HG03196 (cell line): ENCODE data around the gene TMEM59L.
"Not testable (repeated sequence)": the region's sequence is repeated elsewhere in the genome, so short reads cannot be mapped to it uniquely, and the experiment has no call there.

Experiments used
- ATAC-seq: cut with Tn5 transposase; IDR thresholded peaks from one replicate; pipeline ENCODE4 v1.9.1; 2021; ENCODE audit not compliant: unreplicated experiment

The TMEM59L gene

DNA sequence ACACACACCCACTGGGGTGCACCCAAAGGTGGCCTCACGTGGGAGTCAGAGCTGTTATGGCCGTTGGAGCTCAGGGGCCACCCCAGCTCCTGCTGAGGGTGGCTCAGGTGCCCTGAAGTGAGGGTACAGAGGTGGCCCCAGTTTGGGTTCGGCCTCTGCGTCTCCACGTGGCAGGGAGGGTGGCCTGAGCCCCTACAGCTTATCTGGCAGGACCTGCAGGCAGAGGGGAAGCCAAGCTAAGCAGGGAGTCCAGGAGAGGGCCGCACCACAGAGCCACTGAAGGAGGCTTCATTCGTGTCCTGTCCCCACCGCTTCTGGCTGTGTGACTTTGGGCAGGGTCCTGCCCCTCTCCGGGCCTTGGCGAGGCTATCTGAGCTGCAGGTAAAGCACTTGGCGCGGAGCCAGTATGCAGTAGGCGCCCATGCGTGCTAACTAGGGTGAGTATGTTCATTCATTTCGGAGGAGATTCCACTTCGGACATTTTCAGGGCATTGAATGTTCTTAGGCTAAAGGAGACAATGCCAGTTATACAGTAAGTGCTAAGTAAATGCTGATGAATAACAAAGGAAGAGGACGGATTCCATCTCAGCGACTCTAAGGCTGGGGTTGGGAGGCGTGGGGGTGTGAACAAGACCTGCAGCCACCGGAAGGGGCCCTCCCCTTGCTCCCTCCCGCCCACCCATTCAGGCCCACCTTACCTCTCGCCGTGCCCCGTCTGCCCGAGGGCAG lies 19.1 kb upstream of the TMEM59L start:
- ATAC-seq = no peak

GRCh38 chr19:18594096-18594823 lies 18.4 kb upstream of the TMEM59L start:
- no peak for ATAC-seq

DNA sequence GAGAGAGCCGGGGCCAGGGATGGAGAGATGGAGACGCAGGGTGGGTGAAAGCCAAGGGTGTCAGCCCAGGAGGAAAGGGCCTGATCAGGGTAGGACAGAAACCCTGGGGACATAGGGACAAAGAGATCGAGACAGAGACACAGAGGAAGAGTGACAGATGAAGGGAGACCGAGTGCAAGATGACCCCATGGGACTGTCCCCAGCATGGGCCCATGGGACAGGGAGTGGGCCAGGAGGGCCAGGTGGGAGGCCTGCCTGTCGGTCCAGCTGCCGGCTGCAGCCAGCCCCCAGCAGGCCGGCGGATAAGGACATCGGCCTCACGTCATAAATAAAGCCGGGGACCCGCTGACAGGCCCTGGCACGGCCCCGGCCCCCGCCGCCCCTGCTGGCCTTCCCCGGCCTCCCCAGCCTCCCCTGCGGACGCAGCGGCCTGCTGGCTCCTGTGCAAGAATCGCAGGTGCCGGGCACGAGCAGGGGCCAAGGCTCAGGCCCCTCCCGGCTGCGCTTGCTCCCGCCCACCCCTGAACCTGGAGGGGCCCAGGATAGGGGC lies 17.8 kb upstream of the TMEM59L start:
- no peak for ATAC-seq

DNA sequence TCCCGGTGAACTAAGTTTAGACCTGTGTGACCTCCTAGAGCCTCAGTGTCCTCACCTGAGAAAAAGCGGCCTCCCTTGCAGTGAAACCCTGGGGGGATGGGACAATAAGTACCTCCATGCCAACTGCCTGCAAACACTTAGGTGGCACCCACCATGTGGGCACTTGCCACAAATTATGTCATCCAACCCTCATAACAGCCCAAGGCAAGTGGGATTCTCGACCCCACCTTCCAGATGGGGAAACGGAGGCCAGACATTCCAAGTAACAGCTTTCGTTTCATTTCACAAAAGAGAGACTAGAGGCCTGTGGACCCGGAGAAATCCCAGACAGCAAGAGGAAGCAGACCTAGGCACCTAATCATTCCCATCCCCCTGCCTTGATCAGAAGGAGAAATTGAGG lies 17.2 kb upstream of the TMEM59L start:
- ATAC-seq = no peak

DNA sequence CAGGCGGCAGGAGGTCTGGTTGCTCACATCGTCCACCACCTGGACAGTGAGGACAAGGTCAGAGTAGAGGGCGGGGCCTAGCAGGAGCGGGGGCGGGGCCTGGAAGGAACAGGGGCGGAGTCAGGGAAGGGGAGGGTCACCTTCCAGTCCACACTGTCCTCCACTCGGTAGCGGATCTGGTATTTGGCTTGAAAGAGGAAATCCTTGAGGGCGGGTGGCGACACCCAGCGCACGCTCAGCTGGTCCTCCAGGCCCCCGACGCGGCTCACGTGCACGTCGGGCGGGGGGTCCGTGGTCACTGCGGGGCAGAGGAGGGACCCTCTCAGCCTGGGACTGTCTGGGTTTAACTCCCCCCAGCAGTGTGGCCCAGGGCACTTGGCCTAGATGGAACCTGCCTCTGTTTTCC lies 15.9 kb upstream of the TMEM59L start:
- ATAC-seq = no peak

DNA sequence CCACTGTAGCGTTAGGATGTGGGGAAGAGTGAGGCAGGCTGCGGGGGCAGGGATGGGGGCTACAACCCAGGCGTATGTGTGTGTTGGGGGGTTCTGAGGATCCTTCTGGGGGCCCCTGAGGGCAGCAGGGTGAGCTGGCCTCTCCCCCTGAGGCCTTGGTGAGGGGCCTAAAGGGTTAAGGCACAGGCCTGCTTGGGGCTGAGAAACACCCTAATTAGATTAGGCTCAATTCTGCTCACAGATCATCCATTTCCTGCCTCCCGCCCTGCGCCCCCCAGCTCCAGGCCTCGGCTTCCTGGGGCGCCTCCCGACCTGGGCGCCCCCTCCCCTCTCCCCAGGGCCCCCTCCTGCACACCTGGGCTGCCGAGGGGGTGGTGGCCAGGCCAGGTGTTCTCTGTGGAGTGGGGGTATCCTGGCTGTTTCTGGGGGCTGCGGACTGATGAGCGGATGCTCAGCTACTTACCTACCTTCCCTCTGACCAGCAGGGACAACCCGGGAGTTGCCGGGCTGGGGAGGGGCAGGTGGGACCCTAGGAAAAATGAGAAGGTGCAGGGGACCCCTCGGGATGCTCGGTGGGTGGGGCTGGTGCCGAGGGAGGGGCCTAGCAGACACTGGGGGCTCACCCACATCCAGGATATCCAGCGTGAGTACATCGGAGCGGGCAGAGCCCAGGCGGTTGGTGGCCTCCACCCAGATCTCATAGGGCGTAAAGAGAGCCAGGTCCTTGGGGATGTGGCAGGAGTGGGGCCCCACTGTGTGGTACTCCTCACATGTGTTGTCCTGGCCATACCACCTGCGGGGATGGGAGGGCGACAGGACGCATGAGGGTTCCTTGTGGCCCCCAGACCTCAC lies 14.6 kb upstream of the TMEM59L start:
- ATAC-seq = no peak

DNA sequence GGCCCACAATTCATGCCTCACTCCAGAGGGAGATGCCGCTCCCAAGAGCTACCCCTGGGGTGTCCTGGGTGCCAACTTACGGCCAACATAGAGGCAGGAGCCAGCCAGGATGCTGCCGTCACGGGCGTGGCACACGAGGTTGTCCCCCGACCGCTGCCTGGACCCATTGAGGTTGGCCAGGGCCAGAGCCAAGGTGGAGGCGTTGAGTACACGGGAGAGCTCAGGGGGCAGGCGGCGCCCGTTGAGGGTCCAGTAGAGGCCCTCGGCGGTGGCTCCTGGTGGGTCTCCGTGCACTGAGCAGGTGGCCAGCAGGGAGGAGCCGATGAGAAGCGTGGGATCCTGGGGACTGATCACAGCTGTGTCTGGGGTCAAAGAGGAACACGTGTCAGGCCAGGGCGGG lies 13.2 kb upstream of the TMEM59L start:
- ATAC-seq = no peak

DNA sequence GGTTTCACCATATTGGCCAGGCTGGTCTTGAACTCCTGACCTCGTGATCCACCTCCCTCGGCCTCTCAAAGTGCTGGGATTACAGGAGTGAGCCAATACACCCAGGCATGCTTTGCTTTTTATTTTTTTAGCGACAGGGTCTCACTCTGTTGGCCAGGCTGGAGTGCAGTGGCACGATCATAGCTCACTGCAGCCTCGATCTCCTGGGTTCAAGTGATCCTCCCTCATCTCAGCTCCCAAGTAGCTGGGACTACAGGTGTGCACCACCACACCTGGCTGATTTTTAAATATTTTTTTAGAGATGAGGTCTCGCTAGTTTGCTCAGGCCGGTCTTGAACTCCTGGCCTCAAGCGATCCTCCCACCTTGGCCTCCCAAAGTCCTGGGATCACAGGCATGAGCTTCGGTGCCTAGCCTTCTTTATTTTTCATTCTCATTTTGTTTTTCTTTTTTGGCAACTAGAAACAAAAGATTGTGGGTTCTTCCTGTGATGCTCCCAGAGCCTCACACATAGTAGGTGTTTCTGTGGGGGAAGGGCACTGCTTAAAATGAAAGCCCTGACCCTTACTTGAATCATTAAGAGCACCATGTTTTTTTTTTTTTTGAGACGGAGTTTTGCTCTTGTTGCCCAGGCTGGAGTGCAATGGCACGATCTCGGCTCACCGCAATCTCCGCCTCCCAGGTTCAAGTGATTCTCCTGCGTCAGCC lies 11.8 kb upstream of the TMEM59L start:
- ATAC-seq = not testable (repeated sequence)

DNA sequence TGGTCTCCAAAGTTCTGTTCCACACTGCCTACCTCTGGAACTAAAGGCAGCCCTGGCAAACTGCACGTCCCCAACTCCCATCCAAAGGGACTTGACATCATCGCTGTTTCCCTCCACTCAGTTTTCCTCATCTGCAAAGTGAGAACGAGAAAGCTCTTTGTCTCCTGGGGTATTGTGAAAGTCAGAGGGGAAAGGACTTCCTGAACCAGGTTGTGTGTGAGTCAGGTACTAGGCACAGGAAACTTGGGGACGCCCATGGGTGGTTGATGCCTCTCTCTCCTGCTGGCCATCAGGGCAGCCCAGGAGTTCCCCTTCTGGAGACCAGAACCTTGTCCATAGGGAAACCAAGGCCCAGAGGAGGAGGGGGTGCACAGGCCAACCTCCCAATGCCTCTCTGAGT lies 10.8 kb upstream of the TMEM59L start:
- no peak for ATAC-seq

GRCh38 chr19:18603255-18603957 lies 9.3 kb upstream of the TMEM59L start:
- ATAC-seq = no peak

DNA sequence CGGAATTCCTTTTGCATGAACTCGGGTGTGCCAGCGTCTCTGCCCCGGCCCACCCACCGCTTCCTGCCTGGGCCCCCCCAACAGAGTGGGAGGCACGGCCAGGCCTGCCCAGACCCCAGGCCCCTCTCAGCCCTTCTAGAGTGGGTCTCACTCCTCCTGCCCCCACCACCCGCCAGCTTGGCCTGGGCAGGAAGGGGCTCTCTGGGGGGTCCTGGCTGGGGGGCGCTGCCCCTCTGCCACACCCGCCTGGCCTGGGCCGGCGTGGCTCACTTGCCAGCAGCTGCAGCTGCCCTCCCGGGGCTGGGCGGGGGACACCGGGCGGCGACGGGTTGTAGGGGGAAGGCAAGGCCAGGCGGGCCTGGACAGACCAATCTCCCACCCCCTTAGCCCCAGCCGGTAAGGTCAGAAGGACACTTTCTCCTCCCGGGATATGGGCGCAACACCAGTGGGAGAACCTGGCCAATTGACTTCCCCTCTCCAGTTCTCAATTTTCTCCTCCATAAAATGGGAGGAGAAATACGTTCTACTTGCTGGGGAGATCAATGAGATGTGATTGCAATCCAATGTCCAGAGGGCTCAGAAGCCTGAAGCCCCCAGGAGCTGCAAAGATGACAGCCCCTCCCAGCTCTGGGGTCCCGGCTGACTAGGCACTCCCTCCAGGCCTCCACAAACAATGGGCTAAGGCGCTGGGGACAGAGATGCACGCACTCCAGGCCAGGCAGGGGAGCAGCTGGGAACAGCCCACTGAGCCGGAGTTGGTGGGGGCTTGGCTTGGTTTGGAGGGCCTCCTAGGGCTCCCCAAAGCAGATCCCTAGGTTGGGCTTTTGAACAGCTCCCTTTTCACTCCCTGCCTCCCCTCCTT lies 8.5 kb upstream of the TMEM59L start:
- ATAC-seq = no peak

GRCh38 chr19:18604820-18605159 lies 7.9 kb upstream of the TMEM59L start:
- ATAC-seq = no peak

DNA sequence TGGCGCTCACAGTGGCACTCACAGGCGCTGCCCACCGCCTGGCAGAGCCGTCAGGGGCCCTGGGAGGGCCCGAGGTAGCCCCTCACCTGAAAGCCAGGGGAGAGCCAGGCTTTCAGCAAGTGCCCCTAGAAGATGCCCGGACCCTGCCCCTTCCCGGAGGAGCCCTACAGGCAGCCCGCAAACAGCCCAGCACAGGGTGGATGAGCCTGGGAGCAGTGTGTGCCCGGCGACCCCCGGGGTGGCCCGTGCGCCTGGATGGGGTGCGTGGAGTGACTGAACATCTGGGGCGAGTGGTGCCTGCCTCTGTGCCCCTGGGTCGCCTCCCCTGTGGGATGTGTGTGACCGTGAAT lies 7.5 kb upstream of the TMEM59L start:
- no peak for ATAC-seq

DNA sequence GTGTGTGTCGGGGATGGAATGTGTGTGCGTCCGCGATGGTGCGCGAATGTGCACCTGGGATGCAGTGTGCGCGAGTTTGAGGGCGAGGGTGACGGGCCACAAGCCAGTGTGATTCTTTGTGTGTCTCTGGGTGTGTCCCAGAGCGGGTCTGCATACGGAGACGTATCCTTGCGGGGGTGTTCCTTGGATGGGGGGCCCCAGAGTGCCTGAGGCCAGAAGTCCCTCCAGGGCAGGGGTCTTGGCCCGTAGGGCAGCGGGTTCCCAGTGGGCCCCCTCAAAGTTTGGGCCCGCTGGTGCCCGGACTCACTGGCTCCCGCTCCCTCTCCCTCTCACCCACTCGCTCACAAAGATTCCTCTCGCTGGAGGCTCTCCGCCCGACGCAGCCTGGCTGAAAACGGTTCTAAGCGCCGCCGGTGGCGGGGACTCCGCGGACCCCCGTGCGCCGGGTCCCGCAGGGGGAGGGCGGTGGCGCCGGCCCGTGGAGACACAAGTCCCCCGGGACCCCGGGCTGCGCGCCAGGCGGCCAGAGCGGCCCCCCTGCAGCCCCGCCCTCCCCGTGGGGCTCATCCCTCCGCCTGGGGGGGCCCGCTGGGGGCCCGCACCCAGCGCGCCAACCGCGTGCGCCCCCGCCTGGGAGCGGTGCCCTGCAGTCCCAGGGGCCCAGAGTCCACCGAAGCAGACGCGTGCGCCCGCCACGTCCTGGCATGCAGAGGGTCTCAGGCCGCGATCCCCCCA lies 7.0 kb upstream of the TMEM59L start:
- no peak for ATAC-seq

DNA sequence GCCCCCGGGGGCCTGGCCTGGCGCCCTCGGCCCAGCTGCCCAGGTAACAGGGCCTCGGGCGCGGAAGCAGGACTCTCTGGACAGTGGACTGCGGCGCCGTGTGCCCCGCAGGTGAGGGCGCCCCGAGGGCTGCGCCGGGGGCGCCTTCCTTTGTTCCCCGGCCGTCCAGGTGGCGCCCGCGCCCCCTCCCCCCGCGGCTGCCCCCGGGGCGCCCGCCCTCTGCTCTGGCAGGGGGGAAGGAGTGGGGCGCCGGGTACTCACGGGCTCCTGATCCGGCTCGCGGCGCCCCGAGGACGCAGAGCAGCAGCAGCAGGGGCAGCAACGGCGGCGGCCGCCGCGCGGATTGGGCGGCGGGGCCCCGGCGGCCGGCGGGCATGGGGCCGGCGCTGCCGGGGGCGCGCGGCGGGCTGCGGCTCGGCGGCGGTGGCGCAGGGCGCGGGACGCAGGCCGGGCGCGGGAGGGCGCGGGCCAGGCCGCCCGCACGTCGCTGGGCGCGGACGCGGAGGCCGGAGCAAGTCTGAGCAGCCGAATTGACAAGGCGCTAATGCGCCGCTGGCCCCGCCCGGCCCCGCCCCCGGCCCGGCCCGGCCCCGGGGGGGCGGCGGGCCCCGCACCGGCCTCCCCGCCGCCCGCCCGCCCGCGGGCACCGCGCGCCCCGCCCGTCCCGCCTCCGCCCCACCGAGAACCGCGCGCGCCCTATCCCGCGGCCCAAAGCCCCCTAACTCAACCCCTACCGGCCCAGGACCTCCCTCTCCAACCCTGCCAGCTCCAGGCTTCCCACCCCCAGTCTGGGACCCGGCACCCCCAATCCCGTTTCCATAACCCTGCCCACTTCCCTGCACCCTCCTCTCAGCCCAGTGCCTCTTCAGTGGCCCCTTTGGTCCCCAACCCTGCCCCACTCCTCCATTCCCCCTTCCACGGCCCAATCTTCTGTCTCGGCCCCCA lies 6.1 kb upstream of the TMEM59L start, which contains the start of gene CRLF1:
CRLF1 (minus strand) TSS at position 519 of the 945 bp plus-strand sequence; CDS start at position 376, 143 bp downstream.
- no peak for ATAC-seq

DNA sequence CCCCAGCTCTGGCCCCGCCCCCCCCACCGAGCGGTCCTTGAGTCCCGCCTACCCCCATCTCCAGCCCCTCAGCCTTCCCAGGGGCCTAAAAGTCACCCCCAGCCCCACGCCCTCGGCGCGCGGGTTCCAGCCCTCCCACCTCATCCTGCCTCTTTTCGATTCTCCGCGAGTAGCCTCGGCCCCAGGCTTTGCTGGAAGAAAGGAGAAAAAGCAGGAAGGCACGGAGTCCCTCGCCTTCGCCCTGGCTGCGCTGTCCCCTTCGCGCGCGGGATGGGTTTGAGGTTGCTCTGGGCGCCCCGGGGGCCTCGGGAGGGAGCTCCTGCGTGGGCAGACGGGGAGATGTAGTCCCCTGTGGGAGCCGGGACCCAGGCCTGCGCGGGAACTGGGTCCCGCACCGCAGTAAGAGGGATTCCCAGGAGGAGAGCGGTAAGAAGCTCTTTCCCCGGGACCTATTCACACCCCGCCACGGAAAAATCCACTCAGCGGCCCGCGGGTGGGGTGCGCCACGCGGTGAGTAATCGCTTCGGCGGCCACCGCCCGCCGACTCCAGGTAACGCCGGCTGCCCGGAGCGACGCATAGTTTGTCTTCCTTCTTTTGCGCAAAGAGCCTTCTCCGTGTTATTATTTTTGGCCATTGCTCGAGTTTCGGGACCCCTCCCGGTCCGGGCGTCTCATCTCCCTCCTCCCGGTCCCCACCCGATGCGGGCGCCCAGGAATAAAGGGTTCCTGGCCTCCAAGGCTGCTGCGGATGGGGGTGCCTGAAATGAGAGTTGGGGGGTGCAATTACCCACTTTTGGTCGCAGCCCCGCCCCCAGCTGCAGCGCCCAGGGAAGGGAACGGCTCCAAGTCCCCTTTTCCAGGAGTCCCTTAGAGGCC lies 5.2 kb upstream of the TMEM59L start:
- ATAC-seq = no peak
